OCI-LY3 (cell line): ENCODE results near the gene RIOX2.
"Not testable (repeated sequence)": the region's sequence is repeated elsewhere in the genome, so short reads cannot be mapped to it uniquely, and the experiment has no call there.

Experiments
- H2AFZ ChIP-seq: fragments of 200-600, 300-600 bp; shearing (Covaris generic); 2 replicates; pipeline ENCODE4 v1.6.0; 2014; ENCODE audit warnings: antibody characterized with exemption, low read depth, low read length
- H3K27ac ChIP-seq: fragments of 200-600, 300-600 bp; sonication (generic); 2 replicates; pipeline ENCODE4 v1.5.1; 2014; ENCODE audit warnings: mild to moderate bottlenecking, low read length, moderate library complexity, mixed read lengths
- H3K27me3 ChIP-seq: fragments of 200-600, 300-600 bp; sonication (generic); 2 replicates; pipeline ENCODE4 v1.6.1; 2014; ENCODE audit warnings: low read depth, low read length, mixed read lengths
- H3K36me3 ChIP-seq: fragments of 200-600, 300-600 bp; sonication (generic); replicated peaks from 2 replicates; pipeline ENCODE3; 2014; ENCODE audit warnings: low read depth, low read length, mixed read lengths
- H3K4me1 ChIP-seq: fragments of 300-600, 200-600 bp; sonication (generic); 2 replicates; pipeline ENCODE4 v1.6.1; 2014; ENCODE audit warnings: low read length, mixed read lengths
- H3K4me2 ChIP-seq: fragments of 200-600, 300-600 bp; sonication (generic); 2 replicates; pipeline ENCODE4 v1.6.1; 2014; ENCODE audit warnings: low read length, mixed read lengths
- H3K4me3 ChIP-seq: fragments of 300-600, 200-600 bp; sonication (generic); 2 replicates; pipeline ENCODE4 v1.5.1; 2014; ENCODE audit warnings: antibody characterized with exemption, mild to moderate bottlenecking, low read length, moderate library complexity
- H3K79me2 ChIP-seq: fragments of 300-600, 200-600 bp; shearing (Covaris generic); 2 replicates; pipeline ENCODE4 v1.6.1; 2014; ENCODE audit warnings: mild to moderate bottlenecking, low read length, mixed read lengths
- H3K9ac ChIP-seq: fragments of 300-600, 200-600 bp; shearing (Covaris generic); 2 replicates; pipeline ENCODE4 v1.6.0; 2014; ENCODE audit warnings: mild to moderate bottlenecking, low read length, moderate library complexity
- H3K9me3 ChIP-seq: fragments of 200-600, 300-600 bp; shearing (Covaris generic); 2 replicates; pipeline ENCODE4 v1.6.1; 2014; ENCODE audit warnings: low read length, mixed read lengths; ENCODE audit not compliant: insufficient read depth
- H4K20me1 ChIP-seq: fragments of 200-600, 300-600 bp; sonication (generic); 2 replicates; pipeline ENCODE4 v1.6.1; 2016; ENCODE audit warnings: low read length, mixed read lengths; ENCODE audit not compliant: insufficient read depth
- EZH2phosphoT487 ChIP-seq: fragments of 200-600 bp; shearing (Covaris generic); IDR thresholded peaks from 2 replicates; pipeline ENCODE4 v1.6.1; 2018; ENCODE audit warnings: antibody characterized with exemption, mixed run types, low read depth
- TF ChIP-seq, protein P1 (sequence below): fragments of 200-600, 300-600 bp; sonication (generic); IDR thresholded peaks from 2 replicates; pipeline ENCODE4 v1.5.1; 2014; ENCODE audit warnings: antibody characterized with exemption, low read length, low read depth

RIOX2 gene

DNA sequence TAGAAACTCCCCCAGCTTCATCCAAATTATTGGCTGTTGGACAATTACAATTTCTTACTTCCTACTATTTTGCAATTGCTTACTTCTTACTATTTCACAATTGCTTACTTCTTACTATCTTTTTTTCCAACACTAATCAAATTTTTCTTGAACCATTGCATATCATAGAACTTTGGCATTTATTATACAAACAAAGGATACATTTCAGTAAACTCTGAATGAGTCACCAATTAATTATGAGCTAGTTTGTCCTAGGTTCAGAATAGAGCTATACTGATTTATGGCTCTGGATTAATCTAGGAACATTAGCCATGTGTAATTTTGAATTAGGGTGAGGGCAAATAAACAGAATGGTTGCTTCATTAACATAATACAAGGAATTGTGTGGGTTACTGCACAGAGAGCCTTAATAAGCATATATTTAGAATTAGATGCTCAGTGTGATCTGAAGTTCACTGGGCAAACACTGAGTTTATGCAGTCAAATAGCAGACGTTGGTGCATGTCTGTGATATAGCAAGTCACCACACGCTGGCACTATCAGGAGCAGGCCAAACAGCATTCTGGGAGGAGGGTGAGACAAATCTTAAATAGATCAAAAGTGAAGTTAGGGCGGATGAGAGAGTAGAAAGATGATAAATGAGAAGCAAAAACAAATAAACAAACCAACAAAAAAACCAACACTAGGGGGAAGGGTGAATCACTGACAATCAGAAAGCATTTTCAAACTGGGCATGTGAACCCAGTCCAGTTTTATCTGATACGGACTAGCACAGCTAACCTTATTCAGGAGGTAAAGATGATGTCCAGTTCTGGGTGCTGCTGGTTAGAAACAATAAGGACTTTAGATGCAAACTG is 41.4 kb upstream of the RIOX2 start:
- Histone ChIP-seq H3K9me3 (no peaks in the 10 kb centered on the region), H3K27ac (no peak overlapping the region), H3K9ac (no peak overlapping the region), H3K27me3 (no peaks in the 10 kb centered on the region), H3K79me2 (no peaks in the 10 kb centered on the region), H3K36me3 (peaks cover 3% of the 10 kb centered on the region), H3K4me2 (no peak overlapping the region), H3K4me3 (no peak overlapping the region), H2AFZ (no peak overlapping the region), H3K4me1 (peaks cover 5% of the 10 kb centered on the region; the same call in 1 of the 2 replicates), H4K20me1 (no peaks in the 10 kb centered on the region)
- no peak for TF ChIP-seq EZH2phosphoT487
- TF ChIP-seq, protein P1, sequence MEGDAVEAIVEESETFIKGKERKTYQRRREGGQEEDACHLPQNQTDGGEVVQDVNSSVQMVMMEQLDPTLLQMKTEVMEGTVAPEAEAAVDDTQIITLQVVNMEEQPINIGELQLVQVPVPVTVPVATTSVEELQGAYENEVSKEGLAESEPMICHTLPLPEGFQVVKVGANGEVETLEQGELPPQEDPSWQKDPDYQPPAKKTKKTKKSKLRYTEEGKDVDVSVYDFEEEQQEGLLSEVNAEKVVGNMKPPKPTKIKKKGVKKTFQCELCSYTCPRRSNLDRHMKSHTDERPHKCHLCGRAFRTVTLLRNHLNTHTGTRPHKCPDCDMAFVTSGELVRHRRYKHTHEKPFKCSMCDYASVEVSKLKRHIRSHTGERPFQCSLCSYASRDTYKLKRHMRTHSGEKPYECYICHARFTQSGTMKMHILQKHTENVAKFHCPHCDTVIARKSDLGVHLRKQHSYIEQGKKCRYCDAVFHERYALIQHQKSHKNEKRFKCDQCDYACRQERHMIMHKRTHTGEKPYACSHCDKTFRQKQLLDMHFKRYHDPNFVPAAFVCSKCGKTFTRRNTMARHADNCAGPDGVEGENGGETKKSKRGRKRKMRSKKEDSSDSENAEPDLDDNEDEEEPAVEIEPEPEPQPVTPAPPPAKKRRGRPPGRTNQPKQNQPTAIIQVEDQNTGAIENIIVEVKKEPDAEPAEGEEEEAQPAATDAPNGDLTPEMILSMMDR, result no peak

DNA sequence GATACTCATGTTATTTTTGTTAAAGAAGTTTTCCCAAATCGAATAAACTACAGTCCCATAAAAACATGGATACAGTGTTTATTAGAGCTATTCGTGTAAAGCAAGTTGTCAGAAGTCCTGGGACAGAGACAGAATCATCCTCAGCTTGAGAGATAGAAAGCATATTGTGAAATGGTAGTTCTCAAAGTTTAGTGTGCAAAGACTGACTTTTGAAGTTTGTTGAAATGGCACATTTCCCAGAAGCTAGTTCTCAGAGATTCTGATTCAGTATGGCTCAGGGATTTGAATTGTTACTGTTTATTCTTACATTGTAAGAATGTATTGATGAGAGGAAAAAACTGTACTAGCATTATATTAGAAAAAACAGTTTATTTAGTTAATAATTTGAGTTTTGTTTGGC is 40.7 kb upstream of the RIOX2 start:
- Histone ChIP-seq H3K4me3 (no peak overlapping the region), H4K20me1 (no peaks in the 10 kb centered on the region), H2AFZ (no peak overlapping the region)

DNA sequence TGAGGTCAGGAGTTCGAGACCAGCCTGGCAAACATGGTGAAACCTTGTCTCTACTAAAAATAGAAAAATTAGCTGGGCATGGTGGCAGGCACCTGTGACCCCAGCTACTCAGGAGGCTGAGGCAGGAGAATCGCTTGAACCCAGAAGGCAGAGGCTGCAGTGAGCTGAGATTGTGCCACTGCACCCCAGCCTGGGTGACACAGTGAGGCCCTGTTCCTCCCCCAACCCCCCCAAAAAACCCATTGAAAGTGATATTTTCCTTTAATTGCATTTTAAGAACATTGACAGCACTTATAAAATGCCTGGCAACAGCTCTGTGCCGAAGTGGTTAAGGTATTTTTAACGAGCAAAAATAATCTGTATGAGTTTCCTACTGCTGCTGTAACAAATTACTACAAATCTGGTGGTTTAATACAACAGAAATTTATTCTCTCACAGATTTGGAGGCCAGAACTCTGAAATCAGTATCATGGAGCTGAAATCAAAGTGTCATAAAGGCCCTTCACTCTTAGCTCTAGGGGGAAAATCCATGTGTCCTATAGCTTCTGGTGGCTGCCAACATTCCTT is 38.7 kb upstream of the RIOX2 start:
- H3K4me1 ChIP-seq, H3K79me2 ChIP-seq, H4K20me1 ChIP-seq: not testable (repeated sequence)

More for the DNA sequence above, 40.7 kb upstream of the RIOX2 start:
- no peak overlapping the region for H3K9ac ChIP-seq
- no peak overlapping the region for H3K27ac ChIP-seq
- TF ChIP-seq, protein P1, result no peak
- TF ChIP-seq EZH2phosphoT487, result no peak
- H3K27me3 ChIP-seq, result no peaks in the 10 kb centered on the region
- no peaks in the 10 kb centered on the region for H3K79me2 ChIP-seq
- peaks cover 8% of the 10 kb centered on the region; the same call in 1 of the 2 replicates for H3K4me1 ChIP-seq
- H3K36me3 ChIP-seq, result peaks cover 3% of the 10 kb centered on the region
- no peak overlapping the region for H3K4me2 ChIP-seq
- no peaks in the 10 kb centered on the region for H3K9me3 ChIP-seq

DNA sequence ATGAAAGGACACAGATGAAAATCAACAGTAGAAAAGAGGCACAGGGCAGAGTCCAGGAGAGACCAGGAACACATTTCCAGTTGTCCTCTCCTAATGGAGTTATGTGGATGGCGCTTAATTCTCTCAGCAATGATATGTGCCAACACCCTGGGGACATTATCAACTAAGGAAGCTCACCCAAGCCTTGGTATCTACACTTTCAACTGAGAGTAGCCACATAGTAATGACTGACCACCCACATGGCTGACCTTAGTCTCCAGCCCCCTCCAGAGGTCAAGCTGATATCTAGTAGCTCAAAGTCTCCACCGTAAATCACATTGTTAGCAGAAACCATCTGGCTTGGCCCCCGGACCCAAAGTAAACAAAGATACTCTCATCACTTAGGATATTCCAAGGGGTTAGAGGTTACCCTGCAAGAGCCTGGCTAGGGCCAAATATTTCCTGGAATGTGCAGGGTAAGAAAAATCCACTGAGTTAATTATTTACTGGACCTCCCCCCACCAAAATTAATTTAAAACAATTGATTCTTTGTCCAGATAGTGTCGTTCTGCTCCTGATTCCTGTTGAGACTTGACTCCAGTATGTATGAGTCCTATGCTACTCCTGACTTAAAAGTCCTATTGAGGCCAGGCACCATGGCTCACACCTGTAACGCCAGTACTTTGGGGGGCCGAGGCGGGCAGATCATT is 38.1 kb upstream of the RIOX2 start:
- no peak overlapping the region for H3K4me2 ChIP-seq
- no peaks in the 10 kb centered on the region for H4K20me1 ChIP-seq

More for the DNA sequence above, 38.7 kb upstream of the RIOX2 start:
- not testable (repeated sequence) for H3K9ac ChIP-seq, H3K4me2 ChIP-seq, H2AFZ ChIP-seq, H3K4me3 ChIP-seq, H3K36me3 ChIP-seq, H3K27me3 ChIP-seq, H3K9me3 ChIP-seq, H3K27ac ChIP-seq

More for the DNA sequence above, 38.1 kb upstream of the RIOX2 start:
- no peak for TF ChIP-seq EZH2phosphoT487
- TF ChIP-seq, protein P1, result no peak
- no peak overlapping the region for H3K27ac ChIP-seq
- no peak overlapping the region for H3K9ac ChIP-seq
- H3K4me3 ChIP-seq, result no peak overlapping the region
- no peaks in the 10 kb centered on the region for H3K79me2 ChIP-seq
- H3K27me3 ChIP-seq, result no peaks in the 10 kb centered on the region
- peaks cover 8% of the 10 kb centered on the region; the same call in 1 of the 2 replicates for H3K4me1 ChIP-seq
- H3K36me3 ChIP-seq, result peaks cover under 1% of the 10 kb centered on the region
- no peaks in the 10 kb centered on the region for H3K9me3 ChIP-seq
- H2AFZ ChIP-seq, result no peak overlapping the region
